ENCODE measurements around the gene NRAP.

- TF ChIP-seq POLR2A (IDR thresholded peaks at IDR 0.05) = no peak
- TF ChIP-seq EP300 (IDR thresholded peaks at IDR 0.05; ENCODE audit: low read depth) = no peak
- no peak for TF ChIP-seq CTCF (IDR thresholded peaks at IDR 0.05)
- no peak for TF ChIP-seq POLR2AphosphoS5 (IDR thresholded peaks at IDR 0.05)
Observed at GRCh38 chr10:113557903-113558321, 105.9 kb downstream of the NRAP start.

Measured in transverse colon (tissue), 4 donors.